Naive thymus-derived CD4-positive, alpha-beta T cell (primary cell): ENCODE data around the gene MTRFR. TPM values are rescaled to one million over a fixed set of nuclear protein-coding genes. Genes with fewer than 3 reads are reported as not detected.
"Not testable (repeated sequence)": the region's sequence is repeated elsewhere in the genome, so short reads cannot be mapped to it uniquely, and the experiment has no call there.

Experiments
- ATAC-seq: fragments of 150-1000 bp; cut with Tn5 transposase; 2 replicates; pipeline ENCODE4 v1.10.0; 2021; ENCODE audit warnings: mild to moderate bottlenecking, moderate library complexity
- CTCF ChIA-PET: fragments of 350-600 bp; sonication (Branson Sonifier 250); formaldehyde crosslinking; loops from one replicate; lab custom pipeline; 2021; ENCODE audit warnings: antibody characterized with exemption; lab: Charles Lee
- POLR2A ChIA-PET: fragments of 350-600 bp; sonication (Branson Sonifier 250); formaldehyde crosslinking; loops from one replicate; lab custom pipeline; 2021; ENCODE audit warnings: antibody characterized with exemption, inconsistent platforms; lab: Charles Lee
- DNase-seq, 9 donors: peaks; one replicate each; pipeline versions ENCODE4 v3.0.0 to v3.0.0-alpha.2; 2020 to 2022; ENCODE audit warnings: mixed read lengths in 1 of 9
- H3K27ac ChIP-seq: one replicate; pipeline ENCODE4 v1.7.0; 2013; ENCODE audit warnings: mild to moderate bottlenecking, low read depth, low read length, moderate library complexity
- H3K27me3 ChIP-seq, 2 donors: one replicate each; pipeline ENCODE4 v1.7.0; 2013; ENCODE audit warnings: low read length in 2 of 2, mild to moderate bottlenecking in 2 of 2, moderate library complexity in 2 of 2; ENCODE audit not compliant: control insufficient read depth in 2 of 2, insufficient read depth in 2 of 2
- H3K36me3 ChIP-seq, 3 experiments: 1 replicate in 2 of 3; 2 replicates in 1 of 3; pipeline ENCODE4 v1.7.0; 2013; ENCODE audit warnings: low read length in 3 of 3, mild to moderate bottlenecking in 3 of 3, moderate library complexity in 1 of 3; ENCODE audit not compliant: insufficient read depth in 3 of 3, control insufficient read depth in 2 of 3
- H3K4me1 ChIP-seq, 2 donors: one replicate each; pipeline ENCODE4 v1.7.0; 2013; ENCODE audit warnings: low read length in 2 of 2, mild to moderate bottlenecking in 2 of 2, moderate library complexity in 1 of 2; ENCODE audit not compliant: control insufficient read depth in 2 of 2, insufficient read depth in 2 of 2
- H3K4me3 ChIP-seq: 2 replicates; pipeline ENCODE4 v1.7.0; 2013; ENCODE audit warnings: mild to moderate bottlenecking, low read length
- H3K9me3 ChIP-seq, 3 experiments: 1 replicate in 2 of 3; 2 replicates in 1 of 3; pipeline ENCODE4 v1.7.0; 2013; ENCODE audit warnings: low read length in 3 of 3; ENCODE audit not compliant: control insufficient read depth in 2 of 3
- H3K27ac Mint-ChIP-seq, 9 donors: one replicate each; pipeline ENCODE4 v1.8.0; 2020 to 2022; ENCODE audit warnings: mixed read lengths in 9 of 9, mild to moderate bottlenecking in 8 of 9, moderate library complexity in 5 of 9, inconsistent platforms in 2 of 9
- H3K27me3 Mint-ChIP-seq, 5 donors: one replicate each; pipeline ENCODE4 v1.8.0; 2021 to 2022; ENCODE audit warnings: mixed read lengths in 5 of 5, mild to moderate bottlenecking in 1 of 5
- H3K36me3 Mint-ChIP-seq, 5 donors: one replicate each; pipeline ENCODE4 v1.8.0; 2020 to 2022; ENCODE audit warnings: mixed read lengths in 5 of 5, mild to moderate bottlenecking in 3 of 5, inconsistent platforms in 1 of 5
- H3K4me1 Mint-ChIP-seq, 7 donors: one replicate each; pipeline ENCODE4 v1.8.0; 2020 to 2022; ENCODE audit warnings: mixed read lengths in 7 of 7, mild to moderate bottlenecking in 3 of 7, inconsistent platforms in 1 of 7
- H3K4me3 Mint-ChIP-seq, 10 donors: one replicate each; pipeline ENCODE4 v1.8.0; 2020 to 2022; ENCODE audit warnings: mild to moderate bottlenecking in 10 of 10, mixed read lengths in 10 of 10, moderate library complexity in 6 of 10, inconsistent platforms in 2 of 10
- H3K9me3 Mint-ChIP-seq, 11 donors: one replicate each; pipeline ENCODE4 v1.8.0; 2020 to 2022; ENCODE audit warnings: mixed read lengths in 11 of 11, mild to moderate bottlenecking in 4 of 11, inconsistent platforms in 1 of 11, moderate library complexity in 1 of 11
- intact Hi-C, 2 donors: fragments of 100-400 bp; cut with micrococcal nuclease; formaldehyde crosslinking; loops; one replicate each; pipeline ENCODE4 v1.15.1; 2023
- polyA plus RNA-seq, 2 donors: library from polyadenylated mRNA; unstranded; fragments of 300-500 nt; fragmentation: Illumina TruSeq; gene quantifications; one replicate each; pipeline ENCODE4 v1.2.3, GENCODE V29; 2021
- total RNA-seq, 6 experiments: library from RNA in 5 of 6; stranded (reverse) in 5 of 6; gene quantifications; 1 replicate in 5 of 6; 2 replicates in 1 of 6; pipeline ENCODE4 v1.2.3 and lab custom pipeline; 2021 to 2026

MTRFR gene
- total and polyA plus RNA-seq, 7 experiments from 2014 or later, result 26.8 to 60.3 (median 42.6) TPM

DNA sequence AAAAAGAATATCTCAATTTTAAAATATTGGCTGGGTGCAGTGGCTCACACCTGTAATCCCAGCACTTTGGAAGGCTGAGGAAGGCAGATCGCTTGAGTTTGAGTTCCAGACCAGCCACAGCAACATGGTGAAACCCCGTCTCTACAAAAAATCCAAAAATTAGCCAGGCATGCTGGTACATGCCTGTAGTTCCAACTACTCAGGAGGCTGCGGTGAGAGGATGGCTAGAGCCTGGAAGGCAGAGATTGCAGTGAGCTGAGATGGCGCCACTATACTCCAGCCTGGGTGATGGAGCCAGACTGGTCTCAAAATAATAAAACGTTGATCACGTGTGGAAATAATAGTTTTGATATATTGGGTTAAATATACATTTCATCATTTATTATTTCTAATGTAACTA, 5.7 kb downstream of the MTRFR start:
- H3K36me3 ChIP-seq, result peaks cover 0 to 16% (median 0%) of the 10 kb centered on the region in 3 experiments
- Mint-ChIP-seq H3K4me3 (no peak overlapping the region), H3K36me3 (peaks cover 7 to 19% (median 11%) of the 10 kb centered on the region in 5 donors)

DNA sequence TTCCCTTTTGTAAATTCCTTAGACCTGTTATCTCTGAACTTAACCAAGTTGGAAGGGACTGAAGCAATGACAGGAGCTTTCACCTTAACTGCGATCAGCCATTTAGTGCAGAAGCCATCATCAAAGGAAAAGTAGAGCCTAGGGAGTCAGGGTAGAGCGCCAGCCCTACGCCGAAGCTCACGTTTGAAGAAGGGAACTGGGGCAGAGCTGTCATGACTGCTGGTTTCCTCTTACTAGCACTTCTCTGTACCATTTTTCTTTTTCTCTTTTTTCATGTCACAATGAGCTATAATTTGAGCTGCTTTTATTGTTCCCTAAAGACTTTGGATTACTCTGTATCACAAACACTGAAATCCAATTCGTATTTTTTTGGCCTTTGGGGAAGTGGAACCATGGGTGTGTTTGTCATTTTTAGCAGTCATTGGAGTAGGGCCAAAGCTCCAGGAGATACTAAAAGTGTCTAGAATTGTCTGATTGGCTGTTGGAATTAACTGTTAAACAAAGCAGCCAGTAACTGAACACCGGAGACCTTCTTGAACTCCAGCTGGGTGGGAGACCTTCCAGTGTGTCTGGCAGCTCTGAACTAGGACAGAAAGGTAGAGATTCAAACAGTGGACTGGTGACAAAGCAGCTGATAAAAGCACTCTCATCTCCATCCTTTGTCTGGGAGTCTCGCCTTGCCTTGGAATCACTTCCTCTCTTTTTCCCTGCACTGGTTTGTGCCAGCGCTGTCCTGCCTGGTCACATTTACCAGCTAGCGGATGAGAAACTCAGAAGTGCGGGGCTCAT, 9.1 kb downstream of the MTRFR start:
- no peaks in the 10 kb centered on the region for H3K27me3 ChIP-seq
- H3K4me3 ChIP-seq, result no peak overlapping the region
- DNase-seq, result peak in 6 of 9 donors; percentile 32 to 58 (median 40)
- CTCF ChIA-PET, result interaction anchor here (0.9 to 7.8 kb wide), 6 partner anchors 9 to 982 kb away, joined by 3 to 75 read pairs (median 3); partner anchors contain the start of gene MPHOSPH9
- Mint-ChIP-seq H3K4me3 (peak overlapping the region in 9 of 10 donors; percentile 29 to 73 (median 63)), H3K9me3 (no peaks in the 10 kb centered on the region), H3K27ac (peak overlapping the region; percentile 77 to 92 (median 84)), H3K4me1 (peaks cover 42 to 76% (median 53%) of the 10 kb centered on the region in 7 donors), H3K36me3 (peaks cover 4 to 25% (median 11%) of the 10 kb centered on the region in 5 donors), H3K27me3 (no peaks in the 10 kb centered on the region)
- POLR2A ChIA-PET, result interaction anchor here (0.6 to 2.7 kb wide), 6 partner anchors 9 to 372 kb away, joined by 3 to 43 read pairs (median 5); partner anchors contain the start of genes MPHOSPH9 and MTRFR
- peak overlapping the region; percentile 50 for H3K27ac ChIP-seq
- H3K4me1 ChIP-seq, result peaks cover 4 to 40% of the 10 kb centered on the region in 2 donors
- intact Hi-C loops, result loop anchor here in 1 of 2 donors (1.0 kb wide), 1 partner anchor 8 kb away; no protein-coding TSS in a partner anchor
- no peaks in the 10 kb centered on the region for H3K9me3 ChIP-seq
- peaks cover 0 to 16% (median 0%) of the 10 kb centered on the region in 3 experiments for H3K36me3 ChIP-seq
- peak; percentile 78 for ATAC-seq

More for the DNA sequence above, 5.7 kb downstream of the MTRFR start:
- intact Hi-C loops, result loop anchor here (1.0 to 10.0 kb wide), 13 partner anchors 16 to 446 kb away; partner anchors contain the start of genes ARL6IP4 (in 1 of the 2) and VPS37B (in 1 of the 2)
- no peak overlapping the region for H3K4me3 ChIP-seq
- H3K9me3 ChIP-seq, result no peaks in the 10 kb centered on the region
- H3K27ac ChIP-seq, result peak overlapping the region; percentile 39
- no peaks in the 10 kb centered on the region for H3K27me3 ChIP-seq
- peaks cover 19 to 48% of the 10 kb centered on the region in 2 donors for H3K4me1 ChIP-seq
- ATAC-seq, result no peak
- peaks cover 37 to 76% (median 54%) of the 10 kb centered on the region in 7 donors for H3K4me1 Mint-ChIP-seq
- peak overlapping the region in 5 of 9 donors; percentile 9 to 92 (median 77) for H3K27ac Mint-ChIP-seq
- no peaks in the 10 kb centered on the region for H3K9me3 Mint-ChIP-seq
- no peaks in the 10 kb centered on the region for H3K27me3 Mint-ChIP-seq
- POLR2A ChIA-PET, result interaction anchor here (2.8 to 4.0 kb wide), 3 partner anchors 10 to 195 kb away, joined by 12 to 30 read pairs (median 25); no protein-coding TSS in a partner anchor
- CTCF ChIA-PET, result interaction anchor here (1.0 to 7.8 kb wide), 13 partner anchors 10 to 445 kb away, joined by 3 to 75 read pairs (median 4); no protein-coding TSS in a partner anchor
- DNase-seq, result no peak

DNA sequence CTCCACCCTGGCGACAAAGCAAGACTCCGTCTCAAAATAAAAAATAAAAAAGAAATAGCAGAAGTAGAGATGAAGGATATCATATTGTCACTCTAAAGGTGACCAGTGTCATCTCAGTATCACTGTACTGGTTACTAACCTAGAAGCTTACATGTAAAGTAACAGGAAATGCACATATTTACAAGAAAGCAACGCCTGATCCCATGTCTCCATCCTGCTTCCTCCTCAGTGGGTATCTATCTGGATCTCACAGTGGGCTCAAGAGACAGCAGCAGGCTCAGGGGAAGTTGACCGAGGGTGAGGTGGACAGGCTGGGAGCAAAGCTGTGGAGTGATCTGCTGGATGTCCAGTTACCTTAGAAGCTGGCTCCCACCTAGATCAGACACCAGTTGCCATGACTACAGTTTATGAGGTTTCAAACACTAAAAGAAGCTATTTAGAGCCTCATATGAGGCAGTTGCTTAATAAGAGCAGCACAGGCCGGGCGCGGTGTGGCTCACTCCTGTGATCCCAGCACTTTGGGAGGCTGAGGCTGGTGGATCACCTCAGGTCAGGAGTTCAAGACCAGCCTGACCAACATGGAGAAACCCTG, 10.5 kb downstream of the MTRFR start:
- peaks cover 0 to 32% of the 10 kb centered on the region in 2 donors for H3K4me1 ChIP-seq
- peak overlapping the region; percentile 32 to 90 (median 61) for H3K27ac Mint-ChIP-seq
- DNase-seq (no peak), ATAC-seq (no peak)
- peaks cover 0 to 19% (median 0%) of the 10 kb centered on the region in 3 experiments for H3K36me3 ChIP-seq
- peaks cover 0 to 2% (median 0%) of the 10 kb centered on the region in 11 donors for H3K9me3 Mint-ChIP-seq
- no peaks in the 10 kb centered on the region for H3K27me3 Mint-ChIP-seq
- no peak overlapping the region for H3K4me3 ChIP-seq
- peaks cover 4 to 35% (median 19%) of the 10 kb centered on the region in 5 donors for H3K36me3 Mint-ChIP-seq
- CTCF ChIA-PET, result interaction anchor here (1.0 kb wide), 1 partner anchor 33 kb away, joined by 4 read pairs; no protein-coding TSS in a partner anchor
- POLR2A ChIA-PET, result interaction anchor here (0.5 to 1.2 kb wide), 4 partner anchors 10 to 182 kb away, joined by 3 to 4 read pairs (median 3); partner anchors contain the start of genes MPHOSPH9 and MTRFR
- intact Hi-C loops, result no loop called here
- no peaks in the 10 kb centered on the region for H3K27me3 ChIP-seq
- H3K4me1 Mint-ChIP-seq, result peaks cover 40 to 76% (median 53%) of the 10 kb centered on the region in 7 donors
- H3K4me3 Mint-ChIP-seq, result peak overlapping the region in 3 of 10 donors; percentile 9 to 45 (median 38)
- H3K9me3 ChIP-seq, result no peaks in the 10 kb centered on the region
- no peak overlapping the region for H3K27ac ChIP-seq

DNA sequence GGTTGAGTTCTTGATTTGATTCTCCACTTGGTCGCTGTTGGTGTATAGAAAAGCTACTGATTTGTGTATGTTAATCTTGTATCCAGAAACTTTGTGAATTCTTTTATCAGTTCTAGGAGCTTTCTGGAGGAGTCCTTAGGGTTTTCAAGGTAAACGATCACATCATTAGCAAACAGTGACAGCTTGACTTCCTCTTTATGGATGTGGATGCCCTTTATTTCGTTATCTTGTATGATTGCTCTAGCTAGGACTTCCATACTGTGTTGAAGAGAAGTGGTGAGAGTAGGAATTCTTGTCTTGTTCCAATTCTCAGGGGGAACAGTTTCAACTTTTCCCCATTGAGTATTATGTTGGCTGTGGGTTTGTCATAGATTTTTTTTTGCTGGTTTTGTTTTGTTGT, 12.4 kb downstream of the MTRFR start:
- peaks cover 6 to 38% of the 10 kb centered on the region in 2 donors for H3K4me1 ChIP-seq
- ChIA-PET CTCF (interaction anchor here (0.7 kb wide), 1 partner anchor 13 kb away, joined by 3 read pairs; the partner anchor contains the start of gene MPHOSPH9), POLR2A (no interaction called here)
- Mint-ChIP-seq H3K9me3 (peaks cover 0 to 2% (median 0%) of the 10 kb centered on the region in 11 donors), H3K27me3 (no peaks in the 10 kb centered on the region), H3K4me1 (peaks cover 43 to 78% (median 60%) of the 10 kb centered on the region in 7 donors), H3K36me3 (peaks cover 0 to 42% (median 30%) of the 10 kb centered on the region in 5 donors), H3K4me3 (peak overlapping the region in 9 of 10 donors; percentile 6 to 60 (median 47)), H3K27ac (peak overlapping the region; percentile 3 to 90 (median 81))
- peaks cover 0 to 17% (median 0%) of the 10 kb centered on the region in 3 experiments for H3K36me3 ChIP-seq
- intact Hi-C loops, result no loop called here
- H3K27ac ChIP-seq, result no peak overlapping the region
- DNase-seq, result no peak
- H3K27me3 ChIP-seq, result no peaks in the 10 kb centered on the region
- ATAC-seq, result no peak
- no peak overlapping the region for H3K4me3 ChIP-seq
- H3K9me3 ChIP-seq, result no peaks in the 10 kb centered on the region

DNA sequence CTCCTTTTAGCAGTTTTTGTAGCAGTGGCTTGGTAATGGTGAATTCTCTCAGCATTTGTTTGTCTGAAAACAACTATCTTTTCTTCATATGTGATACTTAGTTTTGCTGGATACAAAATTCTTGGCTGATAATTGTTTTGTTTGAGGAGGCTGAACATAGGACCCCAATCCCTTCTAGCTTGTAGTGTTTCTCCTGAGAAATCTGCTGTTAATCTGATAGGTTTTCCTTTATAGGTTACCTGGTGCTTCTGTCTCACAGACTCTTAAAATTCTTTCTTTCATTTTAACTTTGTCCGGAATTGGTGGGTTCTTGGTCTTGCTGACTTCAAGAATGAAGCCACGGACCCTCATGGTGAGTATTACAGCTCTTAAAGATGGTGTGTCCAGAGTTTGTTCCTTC, 14.9 kb downstream of the MTRFR start:
- H3K9me3 Mint-ChIP-seq, H3K27ac ChIP-seq, H3K27me3 Mint-ChIP-seq, intact Hi-C loops, H3K27me3 ChIP-seq, DNase-seq, H3K4me3 ChIP-seq, ATAC-seq, H3K9me3 ChIP-seq: not testable (repeated sequence)
- peaks cover 6 to 28% of the 10 kb centered on the region in 2 donors for H3K4me1 ChIP-seq
- Mint-ChIP-seq H3K36me3 (peaks cover 0 to 36% (median 23%) of the 10 kb centered on the region in 5 donors), H3K27ac (peak overlapping the region in 7 of 9 donors; percentile 10 to 82 (median 78)), H3K4me1 (peaks cover 36 to 77% (median 58%) of the 10 kb centered on the region in 7 donors), H3K4me3 (peak overlapping the region in 9 of 10 donors; percentile 10 to 64 (median 39))
- POLR2A ChIA-PET, result interaction anchor here (1.9 kb wide), 1 partner anchor 15 kb away, joined by 10 read pairs; the partner anchor contains the start of genes MPHOSPH9 and MTRFR
- CTCF ChIA-PET, result interaction anchor here (0.7 to 1.5 kb wide), 3 partner anchors 10 to 139 kb away, joined by 5 to 7 read pairs (median 5); no protein-coding TSS in a partner anchor
- peaks cover 0 to 23% (median 0%) of the 10 kb centered on the region in 3 experiments for H3K36me3 ChIP-seq
